DND-41 (cell line): ENCODE measurements around the gene MBP.

Experiments used
- ATAC-seq: fragments of 200-7000 bp; cut with Tn5 transposase; 3 replicates; pipeline ENCODE4 v1.9.1; 2021; ENCODE audit warnings: low read depth; ENCODE audit not compliant: insufficient read depth
- DNase-seq: peaks from one replicate; pipeline ENCODE4 v3.0.0-alpha.2; 2020
- H2AFZ ChIP-seq: 2 replicates; pipeline ENCODE4 v1.6.0; 2012; ENCODE audit warnings: low read depth, low read length
- H3K27ac ChIP-seq: 2 replicates; pipeline ENCODE4 v1.5.1; 2012; ENCODE audit warnings: low read length, inconsistent platforms
- H3K27me3 ChIP-seq: fragments of 200-600 bp; sonication (generic); 2 replicates; pipeline ENCODE4 v1.6.0; 2012; ENCODE audit warnings: low read length, mild to moderate bottlenecking, inconsistent platforms; ENCODE audit not compliant: insufficient read depth, poor library complexity
- H3K36me3 ChIP-seq: 2 replicates; pipeline ENCODE4 v1.5.1; 2012; ENCODE audit warnings: low read length, inconsistent platforms; ENCODE audit not compliant: insufficient read depth
- H3K4me1 ChIP-seq: 2 replicates; pipeline ENCODE4 v1.5.1; 2012; ENCODE audit warnings: mild to moderate bottlenecking, low read length; ENCODE audit not compliant: insufficient read depth
- H3K4me2 ChIP-seq: 2 replicates; pipeline ENCODE4 v1.6.0; 2012; ENCODE audit warnings: mild to moderate bottlenecking, moderate library complexity, low read length, inconsistent platforms; ENCODE audit not compliant: insufficient read depth
- H3K4me3 ChIP-seq, 2 experiments: fragments of 200-600 bp in 1 of 2; shearing (Covaris generic) in 1 of 2; 2 replicates each; pipeline ENCODE4 v1.5.1; 2012 to 2016; ENCODE audit warnings: inconsistent platforms in 2 of 2, low read length in 2 of 2, mild to moderate bottlenecking in 2 of 2, low read depth in 1 of 2, moderate library complexity in 1 of 2
- H3K79me2 ChIP-seq: 2 replicates; pipeline ENCODE4 v1.6.0; 2012; ENCODE audit warnings: low read length, inconsistent platforms; ENCODE audit not compliant: insufficient read depth
- H3K9ac ChIP-seq: 2 replicates; pipeline ENCODE4 v1.6.0; 2012; ENCODE audit warnings: low read depth, mild to moderate bottlenecking, inconsistent platforms, low read length, moderate library complexity
- H3K9me3 ChIP-seq: 2 replicates; pipeline ENCODE4 v1.5.1; 2012; ENCODE audit warnings: low read length, moderate library complexity, mild to moderate bottlenecking, inconsistent platforms; ENCODE audit not compliant: insufficient read depth, severe bottlenecking
- H4K20me1 ChIP-seq: 2 replicates; pipeline ENCODE4 v1.6.0; 2012; ENCODE audit warnings: low read length; ENCODE audit not compliant: insufficient read depth
- CTCF ChIP-seq: IDR thresholded peaks from 2 replicates; pipeline ENCODE4 v1.5.1; 2012; ENCODE audit warnings: borderline replicate concordance, low read length, moderate library complexity, mild to moderate bottlenecking; ENCODE audit not compliant: poor library complexity, severe bottlenecking; ENCODE audit errors: extremely low read depth
- EZH2 ChIP-seq: IDR thresholded peaks from 3 replicates; pipeline ENCODE4 v1.6.1; 2012; ENCODE audit warnings: borderline replicate concordance, low read depth, mild to moderate bottlenecking, moderate library complexity, low read length, inconsistent platforms; ENCODE audit not compliant: severe bottlenecking

Gene MBP

GRCh38 chr18:77032181-77032701, 100.3 kb downstream of the MBP start:
- ATAC-seq = peak; percentile 39; the same call in 1 of the 3 replicates
- TF ChIP-seq EZH2 (no peak), CTCF (no peak)
- Histone ChIP-seq H3K79me2 (peaks cover 32% of the 10 kb centered on the region), H3K4me3 (no peak overlapping the region), H3K9ac (no peak overlapping the region), H3K4me1 (no peaks in the 10 kb centered on the region), H2AFZ (no peak overlapping the region), H3K4me2 (no peak overlapping the region), H3K36me3 (peaks cover 17% of the 10 kb centered on the region), H3K27me3 (no peaks in the 10 kb centered on the region), H3K9me3 (no peaks in the 10 kb centered on the region), H4K20me1 (no peaks in the 10 kb centered on the region), H3K27ac (no peak overlapping the region)
- no peak for DNase-seq

GRCh38 chr18:77031662-77032061, 100.9 kb downstream of the MBP start:
- no peaks in the 10 kb centered on the region for H3K27me3 ChIP-seq
- DNase-seq = no peak
- no peak overlapping the region for H3K27ac ChIP-seq
- no peaks in the 10 kb centered on the region for H3K9me3 ChIP-seq
- H2AFZ ChIP-seq = no peak overlapping the region
- TF ChIP-seq EZH2 = no peak
- TF ChIP-seq CTCF = no peak
- H3K79me2 ChIP-seq = peaks cover 35% of the 10 kb centered on the region
- H3K9ac ChIP-seq = no peak overlapping the region
- ATAC-seq = no peak
- no peak overlapping the region for H3K4me3 ChIP-seq
- no peak overlapping the region for H3K4me2 ChIP-seq
- H3K36me3 ChIP-seq = peaks cover 15% of the 10 kb centered on the region; the same call in 1 of the 2 replicates
- no peaks in the 10 kb centered on the region for H4K20me1 ChIP-seq
- no peaks in the 10 kb centered on the region for H3K4me1 ChIP-seq

- Histone ChIP-seq H3K9me3 (no peaks in the 10 kb centered on the region), H2AFZ (no peak overlapping the region), H3K4me3 (no peak overlapping the region), H3K27me3 (no peaks in the 10 kb centered on the region), H3K79me2 (peaks cover 35% of the 10 kb centered on the region), H3K27ac (no peak overlapping the region), H3K9ac (no peak overlapping the region), H3K36me3 (peaks cover 22% of the 10 kb centered on the region; the same call in 1 of the 2 replicates), H3K4me2 (no peak overlapping the region), H4K20me1 (no peaks in the 10 kb centered on the region), H3K4me1 (no peaks in the 10 kb centered on the region)
- DNase-seq (no peak), ATAC-seq (no peak)
- no peak for TF ChIP-seq CTCF
Observed at GRCh38 chr18:77030201-77030600, 102.4 kb downstream of the MBP start.

GRCh38 chr18:77025831-77026363, 106.7 kb downstream of the MBP start:
- no peak overlapping the region for H3K27ac ChIP-seq
- ATAC-seq (no peak), DNase-seq (no peak)
- H3K79me2 ChIP-seq = peaks cover 30% of the 10 kb centered on the region
- peaks cover 32% of the 10 kb centered on the region for H3K36me3 ChIP-seq
- no peaks in the 10 kb centered on the region for H3K27me3 ChIP-seq
- H3K4me2 ChIP-seq = no peak overlapping the region
- no peaks in the 10 kb centered on the region for H3K4me1 ChIP-seq
- no peak overlapping the region for H3K9ac ChIP-seq
- no peak for TF ChIP-seq EZH2
- no peak for TF ChIP-seq CTCF
- H4K20me1 ChIP-seq = 0 out of 2 replicates have a peak, but pooled peaks cover 5% of the 10 kb centered on the region
- H3K4me3 ChIP-seq = no peak overlapping the region
- H2AFZ ChIP-seq = no peak overlapping the region
- H3K9me3 ChIP-seq = no peaks in the 10 kb centered on the region
